HepG2 (cell line): ENCODE results near the gene AAGAB. TPM values are rescaled to one million over a fixed set of nuclear protein-coding genes. Genes with fewer than 3 reads are reported as not detected.

Experiments
- ATAC-seq: fragments of 200-7000 bp; cut with Tn5 transposase; 3 replicates; pipeline ENCODE4 v1.9.1; 2020; ENCODE audit warnings: mild to moderate bottlenecking, moderate library complexity
- BruUV-seq: library from RNA; stranded (reverse); fragments of 400-500 nt; replicated peaks from 2 replicates; lab custom pipeline; 2021; lab: Mats Ljungman, UMichigan
- CTCF ChIA-PET: fragments of 300-600 bp; formaldehyde crosslinking; extraction: SDS; loops from one replicate; lab custom pipeline; 2021; ENCODE audit warnings: low total read pairs, inconsistent platforms, low intra/inter-chr PET ratio; lab: Yijun Ruan, JAX
- POLR2A ChIA-PET: fragments of 350-600 bp; sonication (Branson Sonifier 250); formaldehyde crosslinking; loops from one replicate; lab custom pipeline; 2020; ENCODE audit warnings: antibody characterized with exemption, inconsistent platforms; lab: Yijun Ruan, JAX
- DNase-seq: peaks from one replicate; pipeline ENCODE4 v3.0.0-alpha.2; 2015; ENCODE audit warnings: low spot score
- FAIRE-seq: peaks from 3 replicates; lab custom pipeline; 2011; peaks lifted over from hg19 to GRCh38; lab: Jason Lieb, UNC
- H2AFZ ChIP-seq: one replicate; pipeline ENCODE4 v1.6.1; 2011; ENCODE audit warnings: low read length, inconsistent platforms
- H3K27ac ChIP-seq: fragments of 300-600 bp; 3 replicates; pipeline ENCODE4 v1.8.0; 2011; ENCODE audit warnings: mixed run types, mild to moderate bottlenecking, mixed read lengths, low read length, inconsistent platforms; ENCODE audit not compliant: insufficient read depth; ENCODE audit errors: extremely low read length
- H3K27me3 ChIP-seq, 2 experiments: fragments of 200-600 bp in 1 of 2; 2 replicates in 1 of 2; 3 replicates in 1 of 2; pipeline versions ENCODE4 v1.6.0 to v1.8.0; 2011; ENCODE audit warnings: low read length in 2 of 2, mild to moderate bottlenecking in 2 of 2, moderate library complexity in 2 of 2, inconsistent platforms in 1 of 2; ENCODE audit not compliant: insufficient read depth in 2 of 2, control insufficient read depth in 1 of 2
- H3K36me3 ChIP-seq, 2 experiments: fragments of 200-600 bp in 1 of 2; replicated peaks in 1 of 2; 2 replicates in 1 of 2; 3 replicates in 1 of 2; pipeline versions ENCODE4 v1.5.1 to v1.8.0; 2011; ENCODE audit warnings: low read length in 2 of 2, inconsistent platforms in 1 of 2; ENCODE audit not compliant: insufficient read depth in 2 of 2, control insufficient read depth in 1 of 2
- H3K4me1 ChIP-seq: 2 replicates; pipeline ENCODE4 v1.5.1; 2012; ENCODE audit warnings: low read length, inconsistent platforms; ENCODE audit not compliant: insufficient read depth
- H3K4me2 ChIP-seq: 2 replicates; pipeline ENCODE4 v1.6.0; 2011; ENCODE audit warnings: low read depth, low read length, inconsistent platforms
- H3K4me3 ChIP-seq, 3 experiments: fragments of 200-600 bp in 1 of 3; sonication (generic), shearing (Covaris generic) in 1 of 3; replicated peaks in 1 of 3; 2 replicates each; pipeline ENCODE4 v1.5.1; 2011 to 2016; ENCODE audit warnings: low read length in 3 of 3, inconsistent platforms in 2 of 3, low read depth in 2 of 3, mild to moderate bottlenecking in 2 of 3, control low read depth in 1 of 3, mixed read lengths in 1 of 3; ENCODE audit not compliant: insufficient read depth in 1 of 3
- H3K79me2 ChIP-seq: one replicate; pipeline ENCODE4 v1.6.1; 2011; ENCODE audit warnings: low read length, inconsistent platforms; ENCODE audit not compliant: insufficient read depth
- H3K9ac ChIP-seq: 2 replicates; pipeline ENCODE4 v1.6.0; 2011; ENCODE audit warnings: mild to moderate bottlenecking, low read depth, low read length, inconsistent platforms; ENCODE audit not compliant: insufficient read depth
- H3K9me3 ChIP-seq: 2 replicates; pipeline ENCODE4 v1.5.1; 2012; ENCODE audit warnings: mild to moderate bottlenecking, low read length
- H4K20me1 ChIP-seq: 2 replicates; pipeline ENCODE4 v1.6.0; 2011; ENCODE audit warnings: inconsistent platforms, mild to moderate bottlenecking, low read length, moderate library complexity; ENCODE audit not compliant: insufficient read depth
- ADNP ChIP-seq: sonication (generic); formaldehyde crosslinking; IDR thresholded peaks from 2 replicates; pipeline ENCODE4 v1.4.0; 2020; ENCODE audit warnings: missing genetic modification reagents
- MAF1 ChIP-seq: sonication (generic); formaldehyde crosslinking; IDR thresholded peaks from 2 replicates; pipeline ENCODE4 v1.5.0; 2020; ENCODE audit warnings: missing genetic modification reagents, borderline replicate concordance
- MED8 ChIP-seq: sonication (generic); formaldehyde crosslinking; IDR thresholded peaks from 2 replicates; pipeline ENCODE4 v1.8.1; 2023; ENCODE audit warnings: mild to moderate bottlenecking, missing genetic modification reagents; ENCODE audit not compliant: insufficient replicate concordance
- MEIS1 ChIP-seq: sonication (generic); formaldehyde crosslinking; IDR thresholded peaks from 2 replicates; pipeline ENCODE4 v1.9.0; 2021; ENCODE audit warnings: mild to moderate bottlenecking, missing genetic modification reagents, moderate library complexity, borderline replicate concordance
- NFYC ChIP-seq: IDR thresholded peaks from 2 replicates; pipeline ENCODE4 v1.6.1; 2016; ENCODE audit warnings: missing genetic modification reagents, missing compliant biosample characterization
- PCBP2 ChIP-seq: fragments of 200-400 bp; formaldehyde crosslinking; optimal IDR thresholded peaks from 2 replicates; pipeline ENCODE3; 2018; ENCODE audit warnings: low read length, low read depth; ENCODE audit not compliant: poor library complexity, severe bottlenecking
- PTBP1 ChIP-seq: fragments of 200-400 bp; formaldehyde crosslinking; IDR thresholded peaks from 2 replicates; pipeline ENCODE4 v1.6.1; 2018; ENCODE audit warnings: low read length, low read depth; ENCODE audit not compliant: poor library complexity, severe bottlenecking
- RBAK ChIP-seq: sonication (generic); formaldehyde crosslinking; IDR thresholded peaks from 2 replicates; pipeline ENCODE4 v1.5.1; 2020; ENCODE audit warnings: mild to moderate bottlenecking, missing genetic modification reagents
- RBM39 ChIP-seq: fragments of 200-400 bp; formaldehyde crosslinking; IDR thresholded peaks from one replicate; pipeline ENCODE4 v1.6.1; 2018; ENCODE audit warnings: antibody characterized with exemption, mild to moderate bottlenecking, low read depth, low read length; ENCODE audit not compliant: poor library complexity, severe bottlenecking
- REL ChIP-seq: sonication (generic); formaldehyde crosslinking; conservative IDR thresholded peaks from 2 replicates; pipeline ENCODE4 v1.8.0; 2022; ENCODE audit warnings: mild to moderate bottlenecking, missing genetic modification reagents, moderate library complexity
- STAG1 ChIP-seq: sonication (generic); formaldehyde crosslinking; IDR thresholded peaks from 2 replicates; pipeline ENCODE4 v1.4.0; 2020; ENCODE audit warnings: missing genetic modification reagents
- ZBTB3 ChIP-seq: sonication (generic); formaldehyde crosslinking; IDR thresholded peaks from 2 replicates; pipeline ENCODE4 v1.4.0; 2020; ENCODE audit warnings: low read depth, mild to moderate bottlenecking, moderate library complexity, missing genetic modification reagents, borderline replicate concordance
- ZFAT ChIP-seq: sonication (generic); formaldehyde crosslinking; conservative IDR thresholded peaks from 2 replicates; pipeline ENCODE4 v1.8.1; 2023; ENCODE audit warnings: missing genetic modification reagents, inconsistent platforms
- ZNF136 ChIP-seq: sonication (generic); formaldehyde crosslinking; IDR thresholded peaks from 2 replicates; pipeline ENCODE4 v1.8.1; 2022; ENCODE audit warnings: low read depth, mild to moderate bottlenecking, moderate library complexity, missing genetic modification reagents
- ZNF329 ChIP-seq: sonication (generic); formaldehyde crosslinking; IDR thresholded peaks from 2 replicates; pipeline ENCODE4 v1.9.0; 2021; ENCODE audit warnings: low read depth, mild to moderate bottlenecking, missing genetic modification reagents
- ZNF549 ChIP-seq: sonication (generic); formaldehyde crosslinking; IDR thresholded peaks from 2 replicates; pipeline ENCODE4 v1.5.0; 2020; ENCODE audit warnings: missing genetic modification reagents
- ZNF589 ChIP-seq: sonication (generic); formaldehyde crosslinking; conservative IDR thresholded peaks from 2 replicates; pipeline ENCODE4 v1.8.0; 2022; ENCODE audit warnings: mild to moderate bottlenecking, moderate library complexity, missing genetic modification reagents
- ZNF615 ChIP-seq: sonication (generic); formaldehyde crosslinking; IDR thresholded peaks from 2 replicates; pipeline ENCODE4 v1.5.0; 2020; ENCODE audit warnings: mild to moderate bottlenecking, missing genetic modification reagents, borderline replicate concordance
- ZNF7 ChIP-seq: IDR thresholded peaks from 2 replicates; pipeline ENCODE4 v1.6.1; 2016; ENCODE audit warnings: missing biosample characterization, missing genetic modification reagents
- WGBS: methylation state at CpG from one replicate; pipeline ENCODE4 v1.1.6; 2017; ENCODE audit warnings: low lambda C conversion rate; 5-methylcytosine and 5-hydroxymethylcytosine counted together
- in situ Hi-C: cut with HindIII; loops from 2 replicates; pipeline ENCODE4 v1.10.0; 2017; ENCODE audit warnings: low pct_unique_long_range_greater_than_20kb; ENCODE audit not compliant: extremely low pct_ligation_motif_present
- intact Hi-C: fragments of 100-400 bp; cut with micrococcal nuclease; formaldehyde crosslinking; loops from one replicate; pipeline ENCODE4 v1.10.0; 2022; ENCODE audit not compliant: unreplicated experiment
- polyA plus RNA-seq, 8 experiments: library from polyadenylated mRNA; depleted of rRNA in 3 of 8; stranded (reverse) in 7 of 8; unstranded in 1 of 8; fragments of >200 nt; fragmentation: Illumina TruSeq in 4 of 8; extraction: Trizol in 4 of 8; gene quantifications; 2 replicates each; pipeline versions ENCODE4 v1.2.1 to v1.2.3, GENCODE V29; 2011 to 2016; ENCODE audit warnings: low read depth in 4 of 8, missing spikeins in 1 of 8, mixed read lengths in 1 of 8; ENCODE audit not compliant: insufficient read depth in 1 of 8
- total RNA-seq, 5 experiments: library from RNA; depleted of rRNA; stranded (reverse); fragments of >200 nt; fragmentation: Illumina TruSeq; extraction: Trizol; gene quantifications; 2 replicates each; pipeline ENCODE4 v1.2.3, GENCODE V29; 2016; ENCODE audit warnings: low read depth in 1 of 5
- TF ChIP-seq, protein P1 (sequence below): sonication (generic); formaldehyde crosslinking; IDR thresholded peaks from 2 replicates; pipeline ENCODE4 v1.5.1; 2020; ENCODE audit warnings: missing genetic modification reagents, mild to moderate bottlenecking, borderline replicate concordance
- TF ChIP-seq, protein P2 (sequence below): sonication (generic); formaldehyde crosslinking; IDR thresholded peaks from 2 replicates; pipeline ENCODE4 v1.5.0; 2020; ENCODE audit warnings: mild to moderate bottlenecking, missing genetic modification reagents, moderate library complexity

AAGAB gene
- total and polyA plus RNA-seq, 2 of the 13 experiments (the other 11 are each of a cell fraction or from before 2014, with no cell fraction given), result 8.0 to 34.9 TPM

DNA sequence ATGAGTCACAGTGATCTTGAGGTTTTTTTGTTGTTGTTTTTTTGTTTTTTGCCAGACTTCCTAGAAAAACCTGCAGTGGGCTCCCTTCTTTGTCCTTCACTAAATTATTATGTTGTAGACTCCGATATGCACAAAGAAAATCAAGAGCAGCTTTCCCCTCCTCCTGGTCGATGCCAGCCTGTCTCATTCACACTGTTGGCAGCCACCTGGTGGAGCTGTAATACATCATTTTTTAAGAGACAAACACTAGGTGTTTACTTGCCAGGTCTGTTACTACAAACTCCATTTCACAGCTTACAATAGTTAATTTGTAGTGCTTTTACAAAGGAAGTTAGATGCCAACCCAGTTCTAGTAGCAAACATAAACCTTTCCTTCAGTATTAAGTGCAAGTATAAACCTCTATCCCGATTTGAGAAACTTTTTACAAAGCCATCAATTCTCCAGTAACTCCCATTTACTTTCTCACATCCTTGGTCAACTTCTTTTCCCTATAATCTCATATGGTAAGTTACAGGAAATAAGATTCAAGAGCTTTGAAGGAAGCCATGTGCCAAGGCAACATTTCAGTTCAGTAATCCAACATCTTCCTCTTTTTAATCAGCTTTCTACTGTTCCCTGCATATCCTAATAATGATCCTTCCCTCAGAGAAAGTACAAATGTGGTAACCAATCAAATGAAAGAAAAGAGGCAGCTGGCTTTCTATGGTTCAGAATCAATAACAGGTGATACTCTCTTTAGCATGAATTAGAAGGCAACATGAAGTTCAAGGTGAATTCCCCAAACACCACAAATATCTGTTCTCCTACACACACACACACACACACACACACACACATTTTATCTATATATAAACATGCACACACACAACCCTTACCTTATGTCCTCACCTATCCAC lies 14.0 kb downstream of the AAGAB start:
- no peaks in the 10 kb centered on the region for H3K9me3 ChIP-seq
- WGBS, result 57% methylated on average over 3 of the region's 3 CpGs
- no peaks in the 10 kb centered on the region for H3K4me1 ChIP-seq
- in situ Hi-C loops (no loop called here), intact Hi-C loops (loop anchor here (1.0 kb wide), 1 partner anchor 63 kb away; no protein-coding TSS in a partner anchor)
- H3K4me2 ChIP-seq, result no peak overlapping the region
- FAIRE-seq (no peak), ATAC-seq (peak; percentile 62; the same call in 2 of the 3 replicates), DNase-seq (peak; percentile 13)
- no peaks in the 10 kb centered on the region for H3K27me3 ChIP-seq
- H4K20me1 ChIP-seq, result no peaks in the 10 kb centered on the region; the same call in 1 of the 2 replicates
- H3K27ac ChIP-seq, result no peak overlapping the region
- CTCF ChIA-PET, result interaction anchor here (0.6 kb wide), 1 partner anchor 63 kb away, joined by 3 read pairs; no protein-coding TSS in a partner anchor
- H3K4me3 ChIP-seq, result no peak overlapping the region
- peaks cover 4% of the 10 kb centered on the region for H3K79me2 ChIP-seq
- no TSS peak for BruUV-seq
- no peak overlapping the region for H2AFZ ChIP-seq
- POLR2A ChIA-PET, result interaction anchor here (0.6 to 1.5 kb wide), 2 partner anchors 14 to 204 kb away, joined by 3 read pairs; partner anchors contain the start of genes AAGAB and IQCH
- 0 out of 5 replicates have a peak, but pooled peaks cover 0 to 3% of the 10 kb centered on the region in 2 experiments for H3K36me3 ChIP-seq
- H3K9ac ChIP-seq, result no peak overlapping the region
- TF ChIP-seq ADNP, result no peak
- TF ChIP-seq NFYC (CRISPR knock-in tag), result no peak
- no peak for TF ChIP-seq MAF1
- TF ChIP-seq ZBTB3 (CRISPR knock-in tag), result no peak
- TF ChIP-seq REL (CRISPR knock-in tag), result no peak
- no peak for TF ChIP-seq PTBP1
- no peak for TF ChIP-seq ZFAT
- TF ChIP-seq STAG1 (CRISPR knock-in tag), result peak; percentile 67
- TF ChIP-seq ZNF549 (CRISPR knock-in tag), result no peak
- TF ChIP-seq, protein P1, sequence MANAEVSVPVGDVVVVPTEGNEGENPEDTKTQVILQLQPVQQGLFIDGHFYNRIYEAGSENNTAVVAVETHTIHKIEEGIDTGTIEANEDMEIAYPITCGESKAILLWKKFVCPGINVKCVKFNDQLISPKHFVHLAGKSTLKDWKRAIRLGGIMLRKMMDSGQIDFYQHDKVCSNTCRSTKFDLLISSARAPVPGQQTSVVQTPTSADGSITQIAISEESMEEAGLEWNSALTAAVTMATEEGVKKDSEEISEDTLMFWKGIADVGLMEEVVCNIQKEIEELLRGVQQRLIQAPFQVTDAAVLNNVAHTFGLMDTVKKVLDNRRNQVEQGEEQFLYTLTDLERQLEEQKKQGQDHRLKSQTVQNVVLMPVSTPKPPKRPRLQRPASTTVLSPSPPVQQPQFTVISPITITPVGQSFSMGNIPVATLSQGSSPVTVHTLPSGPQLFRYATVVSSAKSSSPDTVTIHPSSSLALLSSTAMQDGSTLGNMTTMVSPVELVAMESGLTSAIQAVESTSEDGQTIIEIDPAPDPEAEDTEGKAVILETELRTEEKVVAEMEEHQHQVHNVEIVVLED, result no peak
- no peak for TF ChIP-seq RBM39
- no peak for TF ChIP-seq ZNF615 (CRISPR knock-in tag)
- TF ChIP-seq, protein P2, sequence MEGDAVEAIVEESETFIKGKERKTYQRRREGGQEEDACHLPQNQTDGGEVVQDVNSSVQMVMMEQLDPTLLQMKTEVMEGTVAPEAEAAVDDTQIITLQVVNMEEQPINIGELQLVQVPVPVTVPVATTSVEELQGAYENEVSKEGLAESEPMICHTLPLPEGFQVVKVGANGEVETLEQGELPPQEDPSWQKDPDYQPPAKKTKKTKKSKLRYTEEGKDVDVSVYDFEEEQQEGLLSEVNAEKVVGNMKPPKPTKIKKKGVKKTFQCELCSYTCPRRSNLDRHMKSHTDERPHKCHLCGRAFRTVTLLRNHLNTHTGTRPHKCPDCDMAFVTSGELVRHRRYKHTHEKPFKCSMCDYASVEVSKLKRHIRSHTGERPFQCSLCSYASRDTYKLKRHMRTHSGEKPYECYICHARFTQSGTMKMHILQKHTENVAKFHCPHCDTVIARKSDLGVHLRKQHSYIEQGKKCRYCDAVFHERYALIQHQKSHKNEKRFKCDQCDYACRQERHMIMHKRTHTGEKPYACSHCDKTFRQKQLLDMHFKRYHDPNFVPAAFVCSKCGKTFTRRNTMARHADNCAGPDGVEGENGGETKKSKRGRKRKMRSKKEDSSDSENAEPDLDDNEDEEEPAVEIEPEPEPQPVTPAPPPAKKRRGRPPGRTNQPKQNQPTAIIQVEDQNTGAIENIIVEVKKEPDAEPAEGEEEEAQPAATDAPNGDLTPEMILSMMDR (CRISPR knock-in tag), result peak; percentile 60
- TF ChIP-seq ZNF589 (CRISPR knock-in tag), result no peak
- no peak for TF ChIP-seq RBAK (CRISPR knock-in tag)
- TF ChIP-seq ZNF329 (CRISPR knock-in tag), result no peak
- TF ChIP-seq PCBP2, result no peak
- TF ChIP-seq MEIS1 (CRISPR knock-in tag), result no peak
- TF ChIP-seq MED8 (CRISPR knock-in tag), result no peak
- no peak for TF ChIP-seq ZNF136 (CRISPR knock-in tag)
- TF ChIP-seq ZNF7, result no peak
